Panc1 (cell line): Measurements from ENCODE around the gene MRPS34.

Experiments used
- POLR2AphosphoS5 ChIP-seq: IDR thresholded peaks from 2 replicates; pipeline ENCODE4 v1.6.1; 2012; ENCODE audit warnings: mild to moderate bottlenecking, low read depth, low read length, moderate library complexity
- REST ChIP-seq, 2 experiments: IDR thresholded peaks; 2 replicates each; pipeline ENCODE4 v1.6.1; 2011 to 2012; ENCODE audit warnings: low read depth in 2 of 2, control low read depth in 1 of 2, low read length in 1 of 2, mild to moderate bottlenecking in 1 of 2, moderate library complexity in 1 of 2; ENCODE audit not compliant: insufficient read depth in 1 of 2
- SIN3A ChIP-seq: IDR thresholded peaks from 2 replicates; pipeline ENCODE4 v1.6.1; 2012; ENCODE audit warnings: low read depth, mild to moderate bottlenecking, low read length, moderate library complexity, borderline replicate concordance; ENCODE audit not compliant: insufficient read depth
- TF ChIP-seq, protein P1 (sequence below): fragments of 450-650 bp; IDR thresholded peaks from 2 replicates; pipeline ENCODE4 v1.5.1; 2017; ENCODE audit warnings: mild to moderate bottlenecking

DNA sequence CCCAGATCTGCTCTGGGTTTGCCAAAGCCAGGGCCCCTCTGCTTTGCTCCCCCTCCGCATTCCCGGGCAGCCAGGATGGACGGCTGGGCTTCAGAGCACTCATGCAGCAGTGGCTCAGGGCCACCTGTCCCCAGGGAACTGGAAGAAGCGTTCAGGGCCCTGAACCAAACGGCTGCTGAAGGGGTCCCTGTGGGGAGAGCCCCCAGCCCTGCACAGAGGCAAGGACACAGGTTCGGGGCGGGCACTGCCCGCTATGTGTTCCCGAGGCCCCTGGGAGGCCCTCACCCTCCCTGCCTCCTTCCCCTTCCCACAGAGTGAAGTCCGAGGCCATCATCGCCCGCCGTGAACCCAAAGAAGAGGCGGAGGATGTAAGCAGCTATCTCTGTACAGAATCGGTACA is 12.0 kb downstream of the MRPS34 start:
- TF ChIP-seq, protein P1, sequence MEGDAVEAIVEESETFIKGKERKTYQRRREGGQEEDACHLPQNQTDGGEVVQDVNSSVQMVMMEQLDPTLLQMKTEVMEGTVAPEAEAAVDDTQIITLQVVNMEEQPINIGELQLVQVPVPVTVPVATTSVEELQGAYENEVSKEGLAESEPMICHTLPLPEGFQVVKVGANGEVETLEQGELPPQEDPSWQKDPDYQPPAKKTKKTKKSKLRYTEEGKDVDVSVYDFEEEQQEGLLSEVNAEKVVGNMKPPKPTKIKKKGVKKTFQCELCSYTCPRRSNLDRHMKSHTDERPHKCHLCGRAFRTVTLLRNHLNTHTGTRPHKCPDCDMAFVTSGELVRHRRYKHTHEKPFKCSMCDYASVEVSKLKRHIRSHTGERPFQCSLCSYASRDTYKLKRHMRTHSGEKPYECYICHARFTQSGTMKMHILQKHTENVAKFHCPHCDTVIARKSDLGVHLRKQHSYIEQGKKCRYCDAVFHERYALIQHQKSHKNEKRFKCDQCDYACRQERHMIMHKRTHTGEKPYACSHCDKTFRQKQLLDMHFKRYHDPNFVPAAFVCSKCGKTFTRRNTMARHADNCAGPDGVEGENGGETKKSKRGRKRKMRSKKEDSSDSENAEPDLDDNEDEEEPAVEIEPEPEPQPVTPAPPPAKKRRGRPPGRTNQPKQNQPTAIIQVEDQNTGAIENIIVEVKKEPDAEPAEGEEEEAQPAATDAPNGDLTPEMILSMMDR = no peak
- TF ChIP-seq POLR2AphosphoS5 (no peak), SIN3A (no peak), REST (IDR thresholded peaks at IDR 0.05; ENCODE audit: insufficient read depth in 1 of 2, low read depth in 2 of 2, low read length in 1 of 2) (no peak)
